ENCODE results near the gene LRBA.

DNA sequence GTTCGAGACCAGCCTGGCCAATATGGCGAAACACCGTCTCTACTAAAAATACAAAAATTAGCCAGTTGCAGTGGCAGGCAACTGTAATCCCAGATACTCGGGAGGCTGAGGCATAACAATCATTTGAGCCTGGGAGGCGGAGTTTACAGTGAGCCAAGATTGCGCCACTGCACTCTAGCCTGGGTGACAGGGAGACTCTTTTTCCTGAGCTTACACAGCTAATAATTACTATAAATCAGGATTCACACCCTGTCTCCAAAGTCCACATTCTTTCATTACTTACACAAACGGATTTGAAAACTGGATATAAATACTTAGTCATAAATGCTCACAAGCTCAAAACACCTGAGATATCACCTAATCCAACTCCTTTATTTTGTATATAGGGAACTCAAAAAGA lies 151.6 kb downstream of the LRBA start:
- no peak for TF ChIP-seq SP1 (IDR thresholded peaks at IDR 0.05)
- no peak for TF ChIP-seq ATF3 (IDR thresholded peaks at IDR 0.05)
- no peak for TF ChIP-seq CTCF (IDR thresholded peaks at IDR 0.05; ENCODE audit: low read depth, low read length, missing input control)
- no peak for TF ChIP-seq TAF1 (conservative IDR thresholded peaks at IDR 0.05)
- no peak for TF ChIP-seq JUND (IDR thresholded peaks at IDR 0.05)
- no peak for TF ChIP-seq RAD21 (IDR thresholded peaks at IDR 0.05)
- TF ChIP-seq REST (IDR thresholded peaks at IDR 0.05): no peak
- no peak for TF ChIP-seq GABPA (IDR thresholded peaks at IDR 0.05 in 1 of 2, conservative IDR thresholded peaks at IDR 0.05 in 1 of 2)
- TF ChIP-seq MAX (IDR thresholded peaks at IDR 0.05): no peak
- no peak for TF ChIP-seq EGR1 (IDR thresholded peaks at IDR 0.05; ENCODE audit: low read depth in 2 of 2)
- TF ChIP-seq, protein P1, sequence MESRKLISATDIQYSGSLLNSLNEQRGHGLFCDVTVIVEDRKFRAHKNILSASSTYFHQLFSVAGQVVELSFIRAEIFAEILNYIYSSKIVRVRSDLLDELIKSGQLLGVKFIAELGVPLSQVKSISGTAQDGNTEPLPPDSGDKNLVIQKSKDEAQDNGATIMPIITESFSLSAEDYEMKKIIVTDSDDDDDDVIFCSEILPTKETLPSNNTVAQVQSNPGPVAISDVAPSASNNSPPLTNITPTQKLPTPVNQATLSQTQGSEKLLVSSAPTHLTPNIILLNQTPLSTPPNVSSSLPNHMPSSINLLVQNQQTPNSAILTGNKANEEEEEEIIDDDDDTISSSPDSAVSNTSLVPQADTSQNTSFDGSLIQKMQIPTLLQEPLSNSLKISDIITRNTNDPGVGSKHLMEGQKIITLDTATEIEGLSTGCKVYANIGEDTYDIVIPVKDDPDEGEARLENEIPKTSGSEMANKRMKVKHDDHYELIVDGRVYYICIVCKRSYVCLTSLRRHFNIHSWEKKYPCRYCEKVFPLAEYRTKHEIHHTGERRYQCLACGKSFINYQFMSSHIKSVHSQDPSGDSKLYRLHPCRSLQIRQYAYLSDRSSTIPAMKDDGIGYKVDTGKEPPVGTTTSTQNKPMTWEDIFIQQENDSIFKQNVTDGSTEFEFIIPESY (IDR thresholded peaks at IDR 0.05): no peak
- TF ChIP-seq RXRA (IDR thresholded peaks at IDR 0.05): no peak
- TF ChIP-seq HNF4A (conservative IDR thresholded peaks at IDR 0.05): no peak
- TF ChIP-seq YY1 (IDR thresholded peaks at IDR 0.05): no peak

Data from liver (tissue), 3 donors.